HTR-8/SVneo (cell line): ENCODE measurements around the gene OR6M1.

ENCODE experiments used
- DNase-seq: peaks from one replicate; pipeline ENCODE4 v3.0.0; 2011; ENCODE audit warnings: low spot score, mixed read lengths; ENCODE audit not compliant: insufficient read length
- FAIRE-seq: peaks from 2 replicates; lab custom pipeline; 2011; peaks lifted over from hg19 to GRCh38; lab: Jason Lieb, UNC

Gene OR6M1

GRCh38 chr11:123806249-123806648, at the start of gene OR6M1:
TSS of gene OR6M1 (minus strand) at chr11:123806349. CDS start at chr11:123806349, 0 bp downstream.
- DNase-seq = no peak
- FAIRE-seq = no peak

- FAIRE-seq (no peak), DNase-seq (no peak)
These were observed 46.9 kb upstream of the OR6M1 start for GRCh38 chr11:123853038-123853437.

- FAIRE-seq (no peak), DNase-seq (no peak)
These were observed 46.2 kb upstream of the OR6M1 start for GRCh38 chr11:123852321-123852720.

- FAIRE-seq = no peak
These were observed 45.0 kb upstream of the OR6M1 start for GRCh38 chr11:123851110-123851509.

GRCh38 chr11:123841174-123841573, 35.0 kb upstream of the OR6M1 start:
- no peak for DNase-seq
- no peak for FAIRE-seq

More at GRCh38 chr11:123851110-123851509, 45.0 kb upstream of the OR6M1 start:
- DNase-seq = no peak

GRCh38 chr11:123839131-123839530, 33.0 kb upstream of the OR6M1 start:
- DNase-seq (no peak), FAIRE-seq (no peak)

- DNase-seq (no peak), FAIRE-seq (no peak)
These were observed 32.5 kb upstream of the OR6M1 start for GRCh38 chr11:123838659-123839058.

GRCh38 chr11:123838199-123838598, 32.0 kb upstream of the OR6M1 start:
- FAIRE-seq = no peak
- DNase-seq = no peak

GRCh38 chr11:123833095-123833494, 26.9 kb upstream of the OR6M1 start:
- FAIRE-seq (no peak), DNase-seq (no peak)

GRCh38 chr11:123829745-123830144, 23.6 kb upstream of the OR6M1 start:
- FAIRE-seq (no peak), DNase-seq (no peak)

- DNase-seq = no peak
- FAIRE-seq = no peak
These were observed 16.4 kb upstream of the OR6M1 start for GRCh38 chr11:123822599-123822998.

- DNase-seq (no peak), FAIRE-seq (no peak)
These were observed 15.9 kb upstream of the OR6M1 start for GRCh38 chr11:123822032-123822431.

GRCh38 chr11:123815122-123815521, 9.0 kb upstream of the OR6M1 start:
- no peak for FAIRE-seq

GRCh38 chr11:123801765-123802164, 4.4 kb downstream of the OR6M1 start:
- DNase-seq (no peak), FAIRE-seq (no peak)

More at GRCh38 chr11:123815122-123815521, 9.0 kb upstream of the OR6M1 start:
- no peak for DNase-seq

- no peak for DNase-seq
- FAIRE-seq = no peak
These were observed 6.1 kb downstream of the OR6M1 start for GRCh38 chr11:123800036-123800435.

GRCh38 chr11:123799438-123799837, 6.7 kb downstream of the OR6M1 start:
- FAIRE-seq (no peak), DNase-seq (no peak)

- FAIRE-seq (no peak), DNase-seq (no peak)
These were observed 7.5 kb downstream of the OR6M1 start for GRCh38 chr11:123798513-123799252.

GRCh38 chr11:123798079-123798478, 8.1 kb downstream of the OR6M1 start:
- DNase-seq = no peak
- no peak for FAIRE-seq

GRCh38 chr11:123797541-123797940, 8.6 kb downstream of the OR6M1 start:
- no peak for DNase-seq
- FAIRE-seq = no peak

- FAIRE-seq = no peak
- no peak for DNase-seq
These were observed 9.0 kb downstream of the OR6M1 start for GRCh38 chr11:123797114-123797513.

GRCh38 chr11:123796226-123796625, 9.9 kb downstream of the OR6M1 start:
- no peak for DNase-seq
- no peak for FAIRE-seq

GRCh38 chr11:123783536-123783935, 22.6 kb downstream of the OR6M1 start:
- no peak for FAIRE-seq

More at GRCh38 chr11:123783536-123783935, 22.6 kb downstream of the OR6M1 start:
- DNase-seq = no peak
